GM23338 (cell line): Measurements from ENCODE around the gene FOXJ3.

Source experiments
- CTCF ChIP-seq, 2 experiments: fragments of 200-600 bp in 1 of 2; sonication (generic) in 1 of 2; conservative IDR thresholded peaks; 2 replicates each; pipeline versions ENCODE4 v1.5.1 to v1.6.1; 2016 to 2017; ENCODE audit warnings: antibody characterized with exemption in 2 of 2, low read depth in 2 of 2, mild to moderate bottlenecking in 2 of 2, moderate library complexity in 1 of 2
- EZH2 ChIP-seq: fragments of 200-600 bp; sonication (generic); IDR thresholded peaks from one replicate; pipeline ENCODE4 v1.8.0; 2017; ENCODE audit warnings: antibody characterized with exemption, mild to moderate bottlenecking, low read depth; ENCODE audit not compliant: unreplicated experiment
- EZH2phosphoT487 ChIP-seq: fragments of 200-600 bp; sonication (generic); IDR thresholded peaks from one replicate; pipeline ENCODE4 v1.8.1; 2018; ENCODE audit warnings: antibody characterized with exemption; ENCODE audit not compliant: unreplicated experiment
- POLR2AphosphoS5 ChIP-seq: IDR thresholded peaks from 2 replicates; pipeline ENCODE4 v1.6.1; 2016; ENCODE audit warnings: antibody characterized with exemption, low read depth
- STAT1 ChIP-seq: IDR thresholded peaks from one replicate; pipeline ENCODE4 v1.6.1; 2016; ENCODE audit warnings: antibody characterized with exemption; ENCODE audit not compliant: unreplicated experiment
- TF ChIP-seq, protein P1 (sequence below): IDR thresholded peaks from one replicate; pipeline ENCODE4 v1.6.1; 2018; ENCODE audit warnings: antibody characterized with exemption; ENCODE audit not compliant: unreplicated experiment

DNA sequence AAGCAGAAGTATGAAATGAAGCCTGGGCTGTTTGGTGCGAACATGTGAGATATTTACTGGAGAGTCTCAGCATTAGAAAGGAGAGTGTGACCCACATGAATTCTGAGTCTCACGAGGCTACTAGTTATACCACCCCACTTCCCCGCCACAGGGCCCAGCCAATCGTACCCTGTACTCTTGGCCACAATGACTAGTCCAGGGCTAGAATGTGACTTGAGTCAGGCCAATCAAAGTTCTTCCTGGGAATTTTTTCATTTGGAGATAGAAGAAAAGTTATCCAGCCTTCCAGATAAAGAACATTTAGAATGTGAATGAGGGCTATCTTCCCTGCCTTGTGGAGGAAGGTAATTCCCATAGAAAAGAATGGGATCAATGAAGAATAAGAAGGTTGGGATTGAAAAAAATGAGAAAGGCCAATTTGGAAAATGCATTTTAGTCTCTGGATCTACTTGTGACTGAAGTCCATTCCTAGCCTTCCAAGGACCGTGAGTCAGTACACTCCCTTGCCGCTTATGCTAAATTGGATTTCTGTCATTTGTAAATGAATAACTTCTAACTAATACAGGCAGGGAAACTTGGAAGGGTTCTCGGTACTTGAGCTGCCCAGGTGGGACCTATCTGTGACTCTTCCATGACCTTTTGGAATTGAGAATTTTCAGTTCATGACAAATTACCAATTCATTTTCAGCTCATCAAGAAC lies 33.2 kb upstream of the FOXJ3 start:
- TF ChIP-seq CTCF (conservative IDR thresholded peaks at IDR 0.05; ENCODE audit: low read depth in 2 of 2) (no peak), EZH2 (no peak), EZH2phosphoT487 (no peak), POLR2AphosphoS5 (no peak), STAT1 (no peak)
- TF ChIP-seq, protein P1, sequence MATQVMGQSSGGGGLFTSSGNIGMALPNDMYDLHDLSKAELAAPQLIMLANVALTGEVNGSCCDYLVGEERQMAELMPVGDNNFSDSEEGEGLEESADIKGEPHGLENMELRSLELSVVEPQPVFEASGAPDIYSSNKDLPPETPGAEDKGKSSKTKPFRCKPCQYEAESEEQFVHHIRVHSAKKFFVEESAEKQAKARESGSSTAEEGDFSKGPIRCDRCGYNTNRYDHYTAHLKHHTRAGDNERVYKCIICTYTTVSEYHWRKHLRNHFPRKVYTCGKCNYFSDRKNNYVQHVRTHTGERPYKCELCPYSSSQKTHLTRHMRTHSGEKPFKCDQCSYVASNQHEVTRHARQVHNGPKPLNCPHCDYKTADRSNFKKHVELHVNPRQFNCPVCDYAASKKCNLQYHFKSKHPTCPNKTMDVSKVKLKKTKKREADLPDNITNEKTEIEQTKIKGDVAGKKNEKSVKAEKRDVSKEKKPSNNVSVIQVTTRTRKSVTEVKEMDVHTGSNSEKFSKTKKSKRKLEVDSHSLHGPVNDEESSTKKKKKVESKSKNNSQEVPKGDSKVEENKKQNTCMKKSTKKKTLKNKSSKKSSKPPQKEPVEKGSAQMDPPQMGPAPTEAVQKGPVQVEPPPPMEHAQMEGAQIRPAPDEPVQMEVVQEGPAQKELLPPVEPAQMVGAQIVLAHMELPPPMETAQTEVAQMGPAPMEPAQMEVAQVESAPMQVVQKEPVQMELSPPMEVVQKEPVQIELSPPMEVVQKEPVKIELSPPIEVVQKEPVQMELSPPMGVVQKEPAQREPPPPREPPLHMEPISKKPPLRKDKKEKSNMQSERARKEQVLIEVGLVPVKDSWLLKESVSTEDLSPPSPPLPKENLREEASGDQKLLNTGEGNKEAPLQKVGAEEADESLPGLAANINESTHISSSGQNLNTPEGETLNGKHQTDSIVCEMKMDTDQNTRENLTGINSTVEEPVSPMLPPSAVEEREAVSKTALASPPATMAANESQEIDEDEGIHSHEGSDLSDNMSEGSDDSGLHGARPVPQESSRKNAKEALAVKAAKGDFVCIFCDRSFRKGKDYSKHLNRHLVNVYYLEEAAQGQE: no peak
